ENCODE data around the gene NUP54.

- TF ChIP-seq, protein P1, sequence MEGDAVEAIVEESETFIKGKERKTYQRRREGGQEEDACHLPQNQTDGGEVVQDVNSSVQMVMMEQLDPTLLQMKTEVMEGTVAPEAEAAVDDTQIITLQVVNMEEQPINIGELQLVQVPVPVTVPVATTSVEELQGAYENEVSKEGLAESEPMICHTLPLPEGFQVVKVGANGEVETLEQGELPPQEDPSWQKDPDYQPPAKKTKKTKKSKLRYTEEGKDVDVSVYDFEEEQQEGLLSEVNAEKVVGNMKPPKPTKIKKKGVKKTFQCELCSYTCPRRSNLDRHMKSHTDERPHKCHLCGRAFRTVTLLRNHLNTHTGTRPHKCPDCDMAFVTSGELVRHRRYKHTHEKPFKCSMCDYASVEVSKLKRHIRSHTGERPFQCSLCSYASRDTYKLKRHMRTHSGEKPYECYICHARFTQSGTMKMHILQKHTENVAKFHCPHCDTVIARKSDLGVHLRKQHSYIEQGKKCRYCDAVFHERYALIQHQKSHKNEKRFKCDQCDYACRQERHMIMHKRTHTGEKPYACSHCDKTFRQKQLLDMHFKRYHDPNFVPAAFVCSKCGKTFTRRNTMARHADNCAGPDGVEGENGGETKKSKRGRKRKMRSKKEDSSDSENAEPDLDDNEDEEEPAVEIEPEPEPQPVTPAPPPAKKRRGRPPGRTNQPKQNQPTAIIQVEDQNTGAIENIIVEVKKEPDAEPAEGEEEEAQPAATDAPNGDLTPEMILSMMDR (IDR thresholded peaks at IDR 0.05; ENCODE audit: insufficient read depth, low read length, poor library complexity, severe bottlenecking): no peak
- no peak for TF ChIP-seq EZH2phosphoT487 (conservative IDR thresholded peaks at IDR 0.05; ENCODE audit: low read length)
These were observed 81.7 kb downstream of the NUP54 start for GRCh38 chr4:76066546-76066945.

Measured in SU-DHL-6 (cell line).